ENCODE measurements around the gene TIE1. TPM values are rescaled to one million over a fixed set of nuclear protein-coding genes. Genes with fewer than 3 reads are reported as not detected.
A peak's percentile ranks its signal among the peaks of the same experiment; 100 is the strongest.

The TIE1 gene
- total and polyA plus RNA-seq, 9 of the 15 experiments (the other 6 are each of a cell fraction or from before 2014, with no cell fraction given): 0.07 to 0.49 (median 0.14) TPM; not detected in 4

- Histone ChIP-seq H4K20me1 (replicated peaks; ENCODE audit: control insufficient read depth, insufficient read depth, low read length) (no peaks in the 10 kb centered on the region; the same call in 1 of the 2 replicates), H3K27me3 (ENCODE audit: control insufficient read depth in 2 of 2, insufficient read depth in 2 of 2, low read length in 2 of 2) (peaks cover 8 to 18% of the 10 kb centered on the region in 2 experiments; a peak in 3 of 5 replicates), H3K79me2 (ENCODE audit: control insufficient read depth, insufficient read depth, low read length) (no peaks in the 10 kb centered on the region), H2AFZ (ENCODE audit: low read depth, low read length) (no peak overlapping the region), H3K27ac (ENCODE audit: extremely low read depth, low read depth, low read length) (no peak overlapping the region), H3K9me3 (replicated peaks; ENCODE audit: control insufficient read depth, insufficient read depth, low read depth, low read length) (no peaks in the 10 kb centered on the region), H3K4me3 (no peak overlapping the region), H3K36me3 (ENCODE audit: control insufficient read depth, insufficient read depth, low read length) (no peaks in the 10 kb centered on the region; the same call in 2 of the 3 replicates), H3K9me1 (ENCODE audit: control insufficient read depth, insufficient read depth, low read length) (no peaks in the 10 kb centered on the region), H3K4me1 (replicated peaks in 1 of 2; ENCODE audit: control insufficient read depth in 2 of 2, insufficient read depth in 2 of 2, low read length in 2 of 2) (peaks cover 14 to 17% of the 10 kb centered on the region in 2 experiments), H3K9ac (ENCODE audit: insufficient read depth in 1 of 2, low read depth in 2 of 2, low read length in 2 of 2) (no peak overlapping the region), H3K4me2 (ENCODE audit: insufficient read depth, low read length) (no peak overlapping the region)
- ChIA-PET CTCF (ENCODE audit: low intra/inter-chr PET ratio) (interaction anchor here (0.6 kb wide), 1 partner anchor 192 kb away, joined by 3 read pairs; no protein-coding TSS in a partner anchor), POLR2A (interaction anchor here (0.6 kb wide), 1 partner anchor 550 kb away, joined by 5 read pairs; the partner anchor contains the start of gene TMEM269)
- 24% methylated on average over 7 of the region's 7 CpGs for WGBS (ENCODE audit: insufficient coverage, low coverage, missing lambda C conversion rate)
- no TSS peak for BruUV-seq (replicated peaks)
- in situ Hi-C loops (cut with MboI) (no loop called here), intact Hi-C loops (cut with micrococcal nuclease) (no loop called here)
- FAIRE-seq (no peak), DNase-seq (ENCODE audit: extremely low read depth in 1 of 4, low spot score in 3 of 4) (no peak), ATAC-seq (no peak)
- TF ChIP-seq ARID2 (IDR thresholded peaks at IDR 0.05) (0 out of 2 replicates have a peak, but pooled peaks have one; percentile 12), TRIM24 (IDR thresholded peaks at IDR 0.05) (0 out of 4 replicates have a peak, but pooled peaks of 1 of the 2 experiments have one; percentile 27), HDAC1 (IDR thresholded peaks at IDR 0.05) (0 out of 4 replicates have a peak, but pooled peaks of 1 of the 2 experiments have one; percentile 20), JUND (IDR thresholded peaks at IDR 0.05; ENCODE audit: borderline replicate concordance, low read depth, low read length) (no peak), JUND (tag; IDR thresholded peaks at IDR 0.05; ENCODE audit: borderline replicate concordance, low read depth, low read length) (no peak), ILF3 (IDR thresholded peaks at IDR 0.05; ENCODE audit: borderline replicate concordance) (no peak), CCNT2 (IDR thresholded peaks at IDR 0.05; ENCODE audit: borderline replicate concordance, extremely low read depth, insufficient read length, low read depth, low read length) (no peak), TFAM (CRISPR knock-in tag; conservative IDR thresholded peaks at IDR 0.05) (no peak), HNRNPH1 (optimal IDR thresholded peaks at IDR 0.05; ENCODE audit: low read depth, low read length) (no peak), ZFPM2 (CRISPR knock-in tag; IDR thresholded peaks at IDR 0.05) (no peak), YBX1 (IDR thresholded peaks at IDR 0.05) (no peak), ZNF324 (CRISPR knock-in tag; IDR thresholded peaks at IDR 0.05) (no peak), ZNF707 (CRISPR knock-in tag; conservative IDR thresholded peaks at IDR 0.05) (no peak), CTCF (IDR thresholded peaks at IDR 0.05 in 2 of 3, conservative IDR thresholded peaks at IDR 0.05 in 1 of 3; ENCODE audit: insufficient read depth in 2 of 3, low read depth in 1 of 3, low read length in 3 of 3) (peak in 1 of 3 experiments; percentile 13; a peak in 1 of 6 replicates), FOS (IDR thresholded peaks at IDR 0.05; ENCODE audit: extremely low read depth, insufficient read length) (no peak), CBFA2T3 (IDR thresholded peaks at IDR 0.05) (peak; percentile 59)
- TF ChIP-seq, protein P1, sequence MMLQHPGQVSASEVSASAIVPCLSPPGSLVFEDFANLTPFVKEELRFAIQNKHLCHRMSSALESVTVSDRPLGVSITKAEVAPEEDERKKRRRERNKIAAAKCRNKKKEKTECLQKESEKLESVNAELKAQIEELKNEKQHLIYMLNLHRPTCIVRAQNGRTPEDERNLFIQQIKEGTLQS (IDR thresholded peaks at IDR 0.05): no peak
- TF ChIP-seq, protein P1 (CRISPR knock-in tag; conservative IDR thresholded peaks at IDR 0.05): no peak
- TF ChIP-seq, protein P2, sequence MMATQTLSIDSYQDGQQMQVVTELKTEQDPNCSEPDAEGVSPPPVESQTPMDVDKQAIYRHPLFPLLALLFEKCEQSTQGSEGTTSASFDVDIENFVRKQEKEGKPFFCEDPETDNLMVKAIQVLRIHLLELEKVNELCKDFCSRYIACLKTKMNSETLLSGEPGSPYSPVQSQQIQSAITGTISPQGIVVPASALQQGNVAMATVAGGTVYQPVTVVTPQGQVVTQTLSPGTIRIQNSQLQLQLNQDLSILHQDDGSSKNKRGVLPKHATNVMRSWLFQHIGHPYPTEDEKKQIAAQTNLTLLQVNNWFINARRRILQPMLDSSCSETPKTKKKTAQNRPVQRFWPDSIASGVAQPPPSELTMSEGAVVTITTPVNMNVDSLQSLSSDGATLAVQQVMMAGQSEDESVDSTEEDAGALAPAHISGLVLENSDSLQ (IDR thresholded peaks at IDR 0.05): peak; percentile 73
Observed at GRCh38 chr1:43334453-43335205, 33.8 kb downstream of the TIE1 start.
